ENCODE results near the gene CTXN1. TPM values are rescaled to one million over a fixed set of nuclear protein-coding genes. Genes with fewer than 3 reads are reported as not detected.

CTXN1 gene
- total and polyA plus RNA-seq, 2 of the 4 experiments (the other 2 are of a cell fraction): 0.36 to 7.4 TPM

GRCh38 chr19:7962644-7963268, 36.8 kb upstream of the CTXN1 start:
- intact Hi-C loops (cut with micrococcal nuclease): no loop called here
- DNase-seq: no peak

More at GRCh38 chr19:7962644-7963268, 36.8 kb upstream of the CTXN1 start:
- dilution Hi-C loops (cut with HindIII; ENCODE audit: low sequenced_read_pairs, unreplicated experiment): no loop called here
- H2AK5ac ChIP-seq (ENCODE audit: low read depth, low read length): no peak overlapping the region
- in situ Hi-C loops (cut with MboI; ENCODE audit: low sequenced_read_pairs): no loop called here
- no peak overlapping the region for H2AFZ ChIP-seq (replicated peaks; ENCODE audit: low read length, poor library complexity)
- H3K9me1 ChIP-seq (ENCODE audit: insufficient read depth, low read length): no peaks in the 10 kb centered on the region
- no peak overlapping the region for H2BK5ac ChIP-seq (ENCODE audit: low read depth, low read length, poor library complexity, severe bottlenecking)
- no peak overlapping the region for H4K8ac ChIP-seq (ENCODE audit: low read depth in 2 of 2, low read length in 2 of 2)
- H4K91ac ChIP-seq (ENCODE audit: insufficient read depth, low read depth, low read length): no peak overlapping the region
- peaks cover 3 to 7% of the 10 kb centered on the region in 2 experiments; a peak in 2 of 4 replicates for H3K79me1 ChIP-seq (ENCODE audit: low read depth in 1 of 2, low read length in 2 of 2)
- CTCF ChIA-PET: no interaction called here
- no peaks in the 10 kb centered on the region for H3K4me1 ChIP-seq (ENCODE audit: control insufficient read depth, insufficient read depth, low read length)
- H3K9ac ChIP-seq (ENCODE audit: low read depth, low read length): no peak overlapping the region
- WGBS, 2 experiments (ENCODE audit: extremely low coverage in 2 of 2, insufficient read length in 1 of 2): 80% methylated on average over 5 of the region's 22 CpGs; no CpG with 5 or more reads in 1 of the 2 experiments
- H2AK9ac ChIP-seq (replicated peaks; ENCODE audit: low read depth, low read length, poor library complexity): no peak overlapping the region
- peaks cover 7% of the 10 kb centered on the region; the same call in 1 of the 2 replicates for H4K20me1 ChIP-seq (ENCODE audit: insufficient read depth, low read length)
- H3K27ac ChIP-seq (ENCODE audit: insufficient read depth, low read length): no peak overlapping the region
- H3K18ac ChIP-seq (ENCODE audit: low read depth, low read length): no peak overlapping the region
- H3K14ac ChIP-seq (replicated peaks; ENCODE audit: low read depth, low read length): no peak overlapping the region
- TF ChIP-seq RCOR1 (IDR thresholded peaks at IDR 0.05; ENCODE audit: insufficient replicate concordance, low read length) (no peak), MAFK (IDR thresholded peaks at IDR 0.05; ENCODE audit: low read depth, low read length) (peak; percentile 92)
- H2BK120ac ChIP-seq (ENCODE audit: low read depth, low read length): no peak overlapping the region
- H3K27me3 ChIP-seq (ENCODE audit: control insufficient read depth, insufficient read depth, low read length): no peaks in the 10 kb centered on the region
- H3K4me3 ChIP-seq (ENCODE audit: insufficient read depth, low read depth, low read length): no peak overlapping the region
- H3K4ac ChIP-seq (ENCODE audit: low read depth, low read length): no peak overlapping the region
- TSS peak; percentile 68 for BruUV-seq (replicated peaks)
- H3K36me3 ChIP-seq (ENCODE audit: control insufficient read depth, insufficient read depth, low read length): peaks cover 56% of the 10 kb centered on the region
- H3K23ac ChIP-seq (ENCODE audit: low read depth, low read length): no peak overlapping the region
- H2BK15ac ChIP-seq (ENCODE audit: low read depth, low read length): no peak overlapping the region
- H2BK20ac ChIP-seq (ENCODE audit: low read depth, low read length): no peak overlapping the region
- no peak overlapping the region for H3K4me2 ChIP-seq (ENCODE audit: low read depth, low read length)
- no peak overlapping the region for H4K5ac ChIP-seq (ENCODE audit: low read depth, low read length)
- H3K9me3 ChIP-seq (ENCODE audit: control insufficient read depth, insufficient read depth, low read length): no peaks in the 10 kb centered on the region
- POLR2A ChIA-PET (ENCODE audit: unreplicated experiment): no interaction called here
- H3K56ac ChIP-seq (ENCODE audit: extremely low read depth, insufficient read depth, low read length): no peak overlapping the region
- ATAC-seq (ENCODE audit: low read depth): no peak

Measured in IMR-90 (cell line).